NCI-H2227 (cell line): ENCODE measurements around the gene PLEKHG4B.
"Not testable (repeated sequence)": the region's sequence is repeated elsewhere in the genome, so short reads cannot be mapped to it uniquely, and the experiment has no call there.

Experiments used
- DNase-seq: peaks from one replicate; lab custom pipeline; 2025; ENCODE audit not compliant: unreplicated experiment; lab: John Stamatoyannopoulos, UW

PLEKHG4B gene

DNA sequence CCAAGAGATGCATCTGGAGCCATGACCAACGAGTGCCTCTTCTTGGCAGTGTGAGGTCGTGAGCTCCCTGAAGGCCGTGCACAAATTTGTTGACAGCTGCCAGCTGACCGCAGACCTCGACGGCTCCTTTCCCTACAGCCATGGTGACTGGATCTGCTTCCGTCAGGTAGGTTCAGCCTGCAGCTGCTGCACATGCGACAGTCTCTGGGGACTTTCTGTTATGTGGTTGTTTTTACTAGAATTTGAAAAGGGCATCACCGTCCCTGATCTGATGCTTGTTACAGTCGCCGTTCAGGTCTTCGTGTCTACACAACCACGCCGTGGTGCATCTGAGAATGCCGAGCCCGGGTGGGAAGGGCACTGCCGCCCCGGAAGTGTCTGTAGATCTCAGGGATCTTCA lies 62.9 kb downstream of the PLEKHG4B start:
- DNase-seq = no peak

DNA sequence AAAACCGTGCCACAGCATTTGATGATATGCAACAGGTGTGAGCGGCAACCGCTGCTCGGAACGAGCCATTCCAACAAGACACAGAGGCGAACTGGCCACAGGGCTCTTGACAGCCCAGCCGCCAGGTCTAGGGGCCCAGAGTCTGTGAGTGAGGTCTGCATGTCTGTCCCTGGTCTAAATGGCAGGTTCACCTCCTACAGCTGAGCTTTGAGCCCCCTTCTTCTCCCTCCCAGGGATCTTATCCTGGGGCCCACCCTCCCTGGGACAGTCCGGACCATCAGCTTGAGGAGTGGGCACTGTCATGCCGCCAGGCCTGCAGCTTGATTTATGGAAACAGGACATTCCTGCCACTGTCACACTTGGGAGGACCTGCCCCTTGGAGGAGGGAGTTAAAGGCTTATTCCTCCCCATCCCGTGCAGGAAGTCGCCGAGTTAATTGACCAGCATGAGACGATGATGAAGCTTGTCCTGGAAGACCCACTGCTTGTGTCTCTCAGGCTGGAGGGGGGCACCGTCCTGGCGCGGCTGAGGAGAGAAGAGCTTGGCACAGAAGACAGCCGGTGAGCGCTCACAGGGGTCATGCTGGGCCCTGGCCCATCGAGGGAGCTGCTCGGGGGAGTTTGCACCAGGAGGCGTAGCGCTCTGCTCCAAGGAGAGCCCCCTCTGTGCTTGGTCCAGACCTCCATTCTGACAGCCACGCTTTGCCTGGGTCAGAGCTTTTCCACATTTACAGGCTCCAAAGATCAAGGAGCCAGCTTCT lies 63.9 kb downstream of the PLEKHG4B start:
- no peak for DNase-seq

DNA sequence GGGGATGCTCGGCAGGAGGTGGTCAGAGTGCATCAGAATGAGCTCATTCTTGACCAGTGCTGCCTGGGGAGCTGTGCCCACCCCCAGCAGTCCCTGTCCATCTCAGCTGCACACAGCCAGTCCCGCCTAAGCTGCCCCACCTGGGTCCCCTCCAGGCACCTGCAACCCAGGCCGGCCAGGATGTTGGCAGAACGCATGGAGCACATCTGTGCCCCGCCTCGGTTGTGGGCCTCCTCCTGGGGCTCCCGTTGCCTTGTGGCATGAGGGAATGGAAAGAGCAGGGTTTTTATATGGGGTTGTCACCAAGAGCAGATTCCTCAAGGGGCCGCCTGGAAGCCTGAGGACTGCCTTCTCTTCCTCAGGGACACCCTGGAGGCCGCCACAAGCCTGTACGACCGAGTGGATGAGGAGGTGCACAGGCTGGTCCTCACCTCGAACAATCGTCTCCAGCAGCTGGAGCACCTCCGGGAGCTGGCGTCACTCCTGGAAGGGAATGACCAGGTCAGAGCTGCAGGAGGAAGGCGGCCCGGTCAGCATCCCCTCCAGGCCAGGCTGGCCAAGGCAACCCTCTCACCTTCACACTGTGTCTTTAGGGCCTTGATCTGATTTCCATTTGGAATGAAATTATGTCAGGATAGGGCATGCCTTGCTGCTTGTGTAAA lies 64.6 kb downstream of the PLEKHG4B start:
- DNase-seq = no peak

DNA sequence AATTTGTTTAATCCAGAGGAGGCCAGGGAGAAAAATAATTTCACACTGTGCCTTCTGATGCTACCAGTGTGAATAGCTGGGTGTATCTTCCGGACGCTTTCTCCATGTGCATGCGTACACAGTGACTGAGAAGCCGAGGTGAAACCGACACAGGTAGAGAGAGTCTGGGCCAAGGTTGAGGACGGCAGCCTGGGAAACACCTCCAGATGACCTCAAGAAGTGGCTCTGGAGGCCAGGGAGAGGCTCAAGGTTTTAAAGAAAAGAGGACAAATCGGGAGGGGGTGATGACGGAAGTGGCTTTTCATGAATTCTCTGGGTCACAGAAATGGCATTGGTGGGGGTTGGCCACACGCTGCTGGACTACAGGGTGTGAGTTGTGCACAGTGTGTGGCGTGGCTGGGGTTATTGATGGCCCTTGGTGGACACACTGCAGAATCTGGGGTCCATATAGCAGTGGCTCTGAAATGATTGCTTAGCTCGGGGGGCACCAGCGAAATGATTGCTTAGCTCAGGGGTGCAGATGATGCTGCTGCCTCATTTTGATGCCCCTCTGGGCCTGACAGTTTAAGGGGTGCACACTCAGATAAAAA lies 65.3 kb downstream of the PLEKHG4B start:
- DNase-seq = no peak

DNA sequence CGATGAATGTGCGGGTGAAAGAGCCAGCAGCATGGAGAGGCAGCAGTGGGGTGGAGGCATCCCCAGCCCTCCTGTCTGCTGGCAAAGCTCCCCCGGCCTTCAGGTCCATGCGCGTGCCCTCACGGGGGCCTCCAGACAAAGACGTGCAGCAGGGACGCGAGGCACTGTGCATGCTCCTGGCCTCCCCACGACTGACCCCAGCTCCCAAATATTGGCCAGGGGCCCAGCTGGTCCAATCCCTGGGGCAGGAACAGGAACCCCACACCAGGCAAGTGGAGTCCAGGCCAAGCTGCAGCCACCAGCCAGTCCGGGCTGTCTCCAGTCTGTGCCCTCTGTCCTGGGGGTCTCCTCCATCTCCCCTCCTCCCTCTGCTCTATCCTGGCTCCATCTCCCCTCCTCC lies 65.8 kb downstream of the PLEKHG4B start:
- no peak for DNase-seq

DNA sequence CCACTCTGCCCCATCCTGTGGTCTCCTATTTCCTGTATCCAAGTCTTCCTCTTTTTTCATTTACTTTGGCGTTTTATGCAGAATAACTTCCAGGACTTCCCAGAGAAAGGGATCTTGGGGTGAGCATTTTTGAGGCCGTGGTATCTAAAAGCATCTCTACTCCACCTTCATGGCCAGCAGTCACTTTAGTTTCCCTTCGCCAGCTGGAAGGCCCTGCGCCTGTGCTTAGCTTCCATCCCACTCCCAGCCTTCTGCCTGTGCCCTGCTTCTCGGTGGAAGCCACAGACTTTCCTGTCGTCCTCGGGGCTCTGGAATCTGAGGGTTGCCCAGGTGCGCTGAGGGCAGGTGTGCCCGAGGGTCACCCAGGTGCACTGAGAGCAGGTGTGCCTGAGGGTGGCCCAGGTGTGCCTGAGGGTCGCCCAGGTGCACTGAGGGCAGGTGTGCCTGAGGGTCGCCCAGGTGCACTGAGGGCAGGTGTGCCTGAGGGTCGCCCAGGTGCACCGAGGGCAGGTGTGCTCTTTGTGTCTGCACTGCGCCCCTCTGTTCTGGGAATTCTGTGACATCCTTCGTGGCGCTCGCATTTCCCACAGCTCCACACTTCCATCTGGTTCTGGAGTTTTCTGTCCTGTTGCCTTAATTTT lies 67.0 kb downstream of the PLEKHG4B start:
- DNase-seq = no peak

DNA sequence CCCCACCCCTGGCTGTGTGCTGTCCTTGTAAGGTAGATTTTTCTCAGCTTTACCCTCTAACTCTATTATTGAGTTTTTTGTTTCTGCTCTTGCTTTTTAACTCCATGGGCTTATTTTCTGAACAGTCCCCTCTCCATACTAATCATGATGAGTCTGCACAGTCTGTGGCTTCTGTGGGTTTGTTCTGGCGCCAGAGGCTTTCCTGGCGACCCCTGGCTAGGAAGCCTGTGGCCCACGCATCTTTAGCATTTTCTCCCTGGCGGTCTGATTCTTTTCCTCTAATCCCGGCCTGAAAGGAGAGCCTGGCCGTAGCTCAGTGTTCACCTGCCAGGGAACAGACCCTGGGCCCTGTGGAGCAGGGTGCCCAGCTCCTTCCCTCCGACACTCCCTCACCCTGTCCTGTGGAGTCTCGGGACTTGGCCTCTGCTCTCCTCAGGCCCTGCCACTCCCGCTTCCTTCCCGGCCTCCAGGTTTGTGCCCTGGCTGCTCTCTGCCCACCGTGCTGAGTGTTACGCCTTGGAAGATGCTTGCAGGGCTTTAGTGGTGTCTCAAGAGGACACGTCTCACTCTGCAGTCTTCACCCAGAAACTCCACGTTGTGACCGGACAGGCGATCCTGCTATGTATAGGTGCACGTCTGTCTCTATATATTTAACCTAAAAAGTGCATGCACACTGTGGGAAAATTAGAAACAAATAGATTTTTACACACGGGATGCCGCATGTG lies 67.6 kb downstream of the PLEKHG4B start:
- no peak for DNase-seq

DNA sequence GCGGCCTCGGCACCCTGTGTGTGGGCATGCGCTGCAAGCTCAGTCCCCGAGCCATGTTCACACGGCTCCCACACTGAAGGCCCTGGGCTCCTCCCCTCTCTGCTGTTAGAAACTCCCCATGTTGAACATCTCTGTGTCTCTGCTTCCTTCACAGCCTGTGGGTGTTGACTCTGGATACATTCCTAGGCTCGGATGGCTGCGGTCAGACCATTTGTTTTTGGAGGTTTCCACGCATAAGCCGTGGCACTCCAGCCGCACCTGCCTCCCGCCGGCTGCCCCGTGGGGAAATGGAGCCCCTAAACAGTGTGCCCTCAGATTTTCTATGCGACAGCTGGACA lies 68.2 kb downstream of the PLEKHG4B start:
- DNase-seq = no peak

DNA sequence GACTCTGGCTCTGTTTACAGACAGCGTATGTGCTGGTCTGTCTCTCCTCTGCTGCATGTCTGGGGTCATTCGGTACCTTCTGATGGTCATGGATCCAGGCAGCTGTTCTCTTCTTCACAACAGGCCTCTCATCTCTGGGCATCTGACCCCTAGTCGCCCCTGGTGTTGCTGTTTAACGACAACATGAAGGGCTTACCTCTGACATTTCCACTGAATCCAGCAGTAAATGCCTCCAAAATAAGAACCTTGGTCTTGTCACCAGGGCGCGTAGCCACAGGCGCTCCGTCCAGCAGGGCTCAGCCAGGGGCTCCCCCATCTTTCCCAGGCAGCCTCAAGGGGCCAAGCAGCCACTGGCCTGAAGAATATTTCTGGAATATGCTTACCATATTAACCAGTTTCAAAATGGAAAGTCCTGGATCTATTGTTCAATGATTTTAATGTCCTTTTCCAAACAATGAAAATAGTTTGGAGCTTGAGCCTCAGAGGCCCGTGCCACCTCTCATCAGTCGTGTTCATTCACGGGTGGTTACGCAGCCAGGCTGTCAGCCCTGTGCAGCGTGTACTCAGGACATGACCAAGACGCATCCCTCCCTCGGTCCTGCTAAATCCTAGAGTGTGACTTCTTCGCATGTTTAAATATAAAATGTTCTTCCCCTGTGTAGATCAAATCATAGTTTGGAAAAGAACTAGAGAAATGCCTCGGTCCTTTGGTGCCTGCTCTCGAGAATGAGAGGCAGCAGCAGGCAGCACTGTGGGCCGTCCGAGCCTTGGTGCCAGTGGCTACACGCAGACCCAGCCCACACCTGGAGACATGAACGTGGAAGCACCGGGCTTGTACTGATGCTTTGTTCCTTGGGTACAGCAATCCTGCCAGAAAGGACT lies 69.2 kb downstream of the PLEKHG4B start:
- no peak for DNase-seq

DNA sequence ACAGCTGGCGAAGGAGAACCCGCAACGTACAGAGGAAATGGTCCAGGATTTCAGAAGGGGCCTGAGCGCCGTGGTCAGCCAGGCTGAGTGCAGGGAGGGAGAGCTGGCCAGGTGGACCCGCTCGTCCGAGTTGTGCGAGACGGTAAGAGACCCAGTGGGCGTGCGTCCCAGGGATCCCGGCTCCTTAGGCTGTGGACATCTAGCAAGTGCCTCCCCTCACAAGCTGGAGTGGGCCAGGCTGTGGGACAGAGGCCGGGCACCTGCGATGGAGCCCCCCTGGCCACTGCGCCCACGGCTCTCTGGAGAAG lies 69.8 kb downstream of the PLEKHG4B start:
- no peak for DNase-seq

DNA sequence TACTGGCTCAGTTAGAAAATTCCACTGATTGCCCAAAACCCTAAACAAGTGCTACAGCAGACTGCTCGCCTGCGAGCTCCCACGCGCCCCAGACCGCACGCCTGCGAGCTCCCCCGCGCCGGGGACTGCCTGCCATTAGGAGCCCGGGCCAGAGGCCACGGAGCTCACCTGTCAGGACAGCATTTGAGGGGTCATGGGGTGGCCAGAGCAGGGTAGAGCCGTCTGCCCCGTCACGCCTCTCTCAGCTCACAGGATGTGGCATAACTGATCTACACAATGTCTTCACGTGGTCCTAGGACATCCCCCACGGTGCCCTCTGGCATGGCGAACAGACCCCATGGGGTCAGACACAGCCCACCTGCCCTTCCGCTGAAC lies 70.2 kb downstream of the PLEKHG4B start:
- DNase-seq = no peak

DNA sequence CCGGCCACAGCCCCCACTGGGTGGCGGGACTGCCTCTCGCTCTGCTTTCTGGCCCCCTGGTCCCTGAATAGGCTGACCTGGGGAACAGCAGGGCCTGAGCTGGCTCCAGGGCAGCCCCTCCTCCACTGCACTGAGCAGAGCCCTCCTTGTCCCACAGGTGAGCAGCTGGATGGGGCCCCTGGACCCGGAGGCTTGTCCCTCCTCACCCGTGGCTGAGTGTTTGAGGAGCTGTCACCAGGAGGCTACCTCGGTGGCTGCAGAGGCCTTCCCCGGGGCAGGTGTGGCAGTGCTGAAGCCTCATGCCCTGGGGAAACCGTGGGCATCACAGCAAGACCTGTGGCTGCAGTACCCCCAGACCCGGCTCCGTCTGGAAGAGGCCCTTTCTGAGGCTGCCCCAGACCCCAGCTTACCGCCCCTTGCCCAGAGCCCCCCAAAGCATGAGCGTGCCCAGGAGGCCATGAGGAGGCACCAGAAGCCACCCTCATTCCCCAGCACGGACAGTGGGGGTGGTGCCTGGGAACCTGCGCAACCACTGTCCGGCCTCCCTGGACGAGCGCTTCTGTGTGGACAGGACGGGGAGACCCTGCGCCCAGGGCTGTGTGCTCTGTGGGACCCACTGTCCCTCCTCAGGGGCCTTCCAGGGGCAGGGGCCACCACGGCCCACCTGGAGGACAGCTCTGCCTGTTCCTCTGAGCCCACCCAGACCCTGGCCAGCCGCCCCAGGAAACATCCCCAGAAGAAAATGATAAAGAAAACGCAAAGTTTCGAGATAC lies 70.8 kb downstream of the PLEKHG4B start:
- DNase-seq = no peak

DNA sequence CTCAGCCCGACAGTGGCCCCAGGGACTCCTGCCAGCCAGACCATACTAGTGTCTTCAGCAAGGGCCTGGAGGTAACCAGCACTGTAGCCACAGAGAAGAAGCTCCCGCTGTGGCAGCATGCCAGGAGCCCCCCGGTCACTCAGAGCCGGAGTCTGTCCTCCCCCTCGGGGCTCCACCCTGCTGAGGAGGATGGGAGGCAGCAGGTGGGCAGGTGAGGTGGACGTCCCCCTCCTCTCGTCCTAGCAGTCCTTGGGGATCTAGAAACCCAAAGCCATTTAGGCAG lies 71.3 kb downstream of the PLEKHG4B start:
- no peak for DNase-seq

DNA sequence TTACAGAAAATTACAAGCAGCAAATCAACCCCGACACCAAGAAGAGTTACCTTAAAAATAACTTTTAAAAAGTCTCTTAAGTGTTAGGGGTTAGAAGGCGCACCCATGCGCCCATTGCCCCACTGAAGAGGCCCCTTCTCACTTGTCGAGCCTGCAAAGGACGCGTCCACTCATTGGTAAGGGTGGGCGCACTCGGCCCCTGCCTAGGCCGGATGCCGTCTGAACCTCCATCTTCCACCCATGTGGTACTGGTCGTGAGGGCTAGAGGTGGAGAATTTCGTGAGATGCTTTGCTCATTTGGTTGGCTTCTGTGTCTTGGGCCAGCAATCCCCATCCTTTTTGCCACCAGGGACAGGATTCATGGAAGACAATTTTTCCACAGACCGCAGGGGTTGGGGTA lies 71.9 kb downstream of the PLEKHG4B start:
- DNase-seq = no peak

DNA sequence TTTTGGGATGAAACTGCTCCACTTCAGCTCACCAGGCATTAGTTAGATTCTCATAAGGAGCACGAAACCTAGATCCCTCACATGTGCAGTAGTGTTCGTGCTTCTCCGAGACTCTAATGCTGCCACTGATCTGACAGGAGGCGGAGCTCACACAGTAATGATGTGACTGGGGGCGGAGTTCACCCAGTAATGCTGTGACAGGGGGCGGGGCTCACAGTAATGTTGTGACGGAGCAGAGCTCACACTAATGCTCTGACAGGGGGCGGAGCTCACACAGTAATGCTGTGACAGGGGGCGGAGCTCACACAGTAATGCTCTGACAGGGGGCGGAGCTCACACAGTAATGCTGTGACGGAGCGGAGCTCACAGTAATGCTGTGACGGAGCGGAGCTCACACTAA lies 72.3 kb downstream of the PLEKHG4B start:
- no peak for DNase-seq

DNA sequence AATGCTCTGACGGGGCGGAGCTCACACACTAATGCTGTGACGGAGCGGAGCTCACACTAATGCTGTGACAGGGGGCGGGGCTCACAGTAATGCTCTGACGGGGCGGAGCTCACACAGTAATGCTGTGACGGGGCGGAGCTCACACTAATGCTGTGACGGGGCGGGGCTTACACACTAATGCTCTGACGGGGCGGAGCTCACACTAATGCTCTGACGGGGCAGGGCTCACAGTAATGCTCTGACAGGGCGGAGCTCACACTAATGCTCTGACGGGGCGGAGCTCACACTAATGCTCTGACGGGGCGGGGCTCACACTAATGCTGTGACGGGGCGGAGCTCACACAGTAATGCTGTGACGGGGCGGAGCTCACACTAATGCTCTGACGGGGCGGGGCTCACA lies 72.8 kb downstream of the PLEKHG4B start:
- not testable (repeated sequence) for DNase-seq

DNA sequence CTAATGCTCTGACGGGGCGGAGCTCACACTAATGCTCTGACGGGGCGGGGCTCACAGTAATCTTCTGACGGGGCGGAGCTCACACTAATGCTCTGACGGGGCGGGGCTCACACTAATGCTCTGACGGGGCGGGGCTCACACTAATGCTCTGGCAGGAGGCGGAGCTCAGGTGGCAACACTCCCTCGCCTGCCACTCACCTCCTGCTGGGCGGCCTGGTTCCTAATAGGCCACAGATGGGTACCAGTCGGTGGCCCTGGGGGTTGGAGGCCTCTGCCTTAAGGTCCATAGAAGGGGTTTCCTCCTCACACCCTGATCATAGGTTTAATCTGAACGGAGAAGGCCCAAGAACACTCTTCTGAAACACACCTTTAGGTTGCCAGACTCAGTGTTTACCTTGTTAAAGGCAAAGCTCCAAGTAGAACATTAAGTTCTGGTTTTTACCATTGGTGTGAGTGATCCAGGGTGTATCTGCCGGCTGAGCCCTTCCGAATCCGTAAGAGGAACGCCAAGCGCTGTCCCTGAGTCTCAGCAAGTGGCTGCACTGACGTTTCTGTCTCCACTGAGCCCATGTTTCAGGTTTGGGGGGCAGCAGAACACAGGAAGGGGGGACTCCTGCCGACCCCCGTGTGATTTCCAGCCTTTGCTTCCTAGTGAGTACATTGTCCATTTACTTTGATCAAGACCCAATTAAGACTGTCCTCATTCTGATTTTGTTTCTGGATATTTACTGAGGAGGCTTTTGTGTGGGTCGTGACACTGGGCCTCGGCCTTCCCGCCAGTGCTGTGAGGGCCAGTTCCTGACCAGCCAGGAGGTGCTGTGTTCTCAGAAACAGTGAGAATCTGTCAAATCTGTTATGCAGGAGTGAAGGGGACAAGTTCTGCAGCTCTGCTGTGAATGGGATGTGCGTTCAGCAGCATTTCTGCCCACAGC lies 74.7 kb downstream of the PLEKHG4B start:
- no peak for DNase-seq

DNA sequence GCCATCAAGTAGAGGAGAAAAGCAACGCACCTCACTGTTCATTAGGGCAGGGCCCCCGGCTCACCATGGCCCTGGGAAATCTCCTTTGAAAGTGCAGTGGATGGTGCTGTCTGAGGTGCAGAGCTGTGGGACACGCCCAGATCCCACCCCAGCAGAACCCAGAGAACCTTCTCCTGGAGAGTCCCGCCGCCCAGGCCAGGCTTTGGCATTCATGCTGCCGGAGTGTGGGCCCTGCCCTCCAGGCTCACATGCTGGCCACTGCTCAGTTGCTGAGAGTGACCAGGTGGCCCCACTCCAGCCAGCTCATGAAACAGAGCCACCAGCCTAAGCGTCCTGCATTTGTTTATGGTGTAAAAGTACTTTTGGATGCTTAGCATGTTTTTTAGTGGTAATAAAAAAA lies 75.5 kb downstream of the PLEKHG4B start:
- no peak for DNase-seq

DNA sequence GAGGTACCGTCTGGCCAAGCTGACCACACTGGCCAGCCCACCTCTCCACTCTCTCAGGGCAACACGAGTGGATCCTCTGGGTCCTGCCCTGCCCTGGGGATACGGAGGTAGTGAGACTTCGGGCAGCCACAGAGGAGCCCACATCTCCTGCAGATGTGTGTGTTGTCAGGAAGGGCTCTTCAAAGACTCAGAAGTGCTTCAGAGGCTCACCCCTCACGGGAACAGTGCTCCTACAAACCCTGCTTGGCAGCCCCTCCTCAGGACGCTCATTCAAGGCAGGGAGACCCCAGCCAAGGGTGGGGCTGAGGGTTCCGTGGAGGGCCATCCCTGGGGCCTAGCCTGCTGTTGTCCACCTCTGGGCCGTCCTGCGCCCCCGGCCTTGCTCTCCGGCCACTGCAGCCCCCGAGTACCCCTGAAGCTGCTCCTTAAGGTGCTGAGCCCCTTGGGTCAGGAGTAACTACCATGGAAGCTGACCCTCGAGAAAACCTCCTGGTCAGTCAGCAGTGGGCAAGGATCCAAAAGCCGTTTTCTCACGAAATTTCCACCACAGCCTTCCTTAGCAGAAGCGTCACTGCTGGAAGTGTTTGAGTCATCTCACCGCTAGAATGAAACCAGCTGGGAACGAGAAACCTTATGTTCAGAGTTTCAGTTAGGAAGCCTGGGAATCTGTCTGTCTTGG lies 76.2 kb downstream of the PLEKHG4B start:
- DNase-seq = no peak
